HG03439 (cell line): ENCODE measurements around the gene TPRG1.
A peak's percentile ranks its signal among the peaks of the same experiment; 100 is the strongest.

Experiments
- ATAC-seq: cut with Tn5 transposase; IDR thresholded peaks from one replicate; pipeline ENCODE4 v1.9.1; 2021; ENCODE audit warnings: mild to moderate bottlenecking, moderate library complexity; ENCODE audit not compliant: unreplicated experiment

TPRG1 gene

DNA sequence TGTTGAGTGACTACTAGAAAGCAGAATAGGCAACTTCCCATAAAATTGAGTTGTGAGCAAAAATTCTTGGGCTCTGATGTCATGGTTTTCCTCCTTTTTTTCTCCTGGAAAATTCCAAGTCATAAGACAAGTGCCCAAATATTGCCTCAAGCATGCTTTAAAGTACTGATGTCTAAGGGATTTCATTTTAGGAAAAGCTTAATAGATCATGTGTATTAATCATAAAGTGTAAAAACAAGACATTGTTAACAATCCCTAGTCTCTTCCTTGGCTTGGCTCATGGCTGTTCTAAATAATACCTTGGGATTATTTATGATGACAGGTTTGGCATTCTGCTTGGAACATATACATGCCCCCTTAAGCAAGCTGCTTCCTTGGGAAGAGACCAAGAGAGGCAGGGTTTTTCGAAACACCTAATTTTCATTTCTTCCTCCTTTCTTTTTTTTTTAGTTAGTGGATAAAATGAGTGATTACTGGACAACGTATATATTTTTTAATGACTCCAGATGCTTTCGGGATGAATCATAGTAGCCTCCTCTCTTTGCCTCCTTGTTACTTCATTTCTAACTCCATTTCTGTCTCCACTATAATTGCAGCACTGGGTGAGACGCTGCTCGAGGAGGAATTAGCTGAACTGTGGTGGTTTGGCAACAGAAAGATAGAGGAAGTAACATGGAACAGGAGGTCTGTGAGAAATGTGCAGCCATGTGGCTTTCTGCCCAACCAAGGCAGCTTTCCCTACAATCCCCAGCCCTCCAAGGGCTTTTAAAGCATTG lies 104.9 kb downstream of the TPRG1 start:
- ATAC-seq: no peak

GRCh38 chr3:189277711-189278110 lies 105.9 kb downstream of the TPRG1 start:
- no peak for ATAC-seq

GRCh38 chr3:189278221-189278620 lies 106.5 kb downstream of the TPRG1 start:
- no peak for ATAC-seq

DNA sequence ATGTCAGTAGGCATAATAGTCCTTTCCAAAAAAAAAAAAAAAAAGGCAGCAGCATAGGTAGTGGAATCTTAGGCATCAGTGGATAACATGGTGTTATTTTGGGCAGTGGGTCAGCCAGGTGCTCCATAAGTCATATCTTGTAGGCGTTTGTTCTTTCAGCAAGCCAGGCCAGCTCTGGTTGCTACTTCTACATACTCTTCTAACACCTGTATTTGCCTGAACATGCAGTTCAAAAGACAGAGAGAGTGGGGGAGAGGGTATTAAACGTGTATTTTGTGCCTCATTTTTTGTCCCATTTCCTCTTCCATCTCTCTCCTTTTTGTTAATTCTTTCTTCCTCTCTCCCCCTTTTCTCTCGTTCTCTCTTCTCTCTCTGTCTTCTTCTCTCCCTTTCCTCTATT lies 110.4 kb downstream of the TPRG1 start:
- no peak for ATAC-seq

DNA sequence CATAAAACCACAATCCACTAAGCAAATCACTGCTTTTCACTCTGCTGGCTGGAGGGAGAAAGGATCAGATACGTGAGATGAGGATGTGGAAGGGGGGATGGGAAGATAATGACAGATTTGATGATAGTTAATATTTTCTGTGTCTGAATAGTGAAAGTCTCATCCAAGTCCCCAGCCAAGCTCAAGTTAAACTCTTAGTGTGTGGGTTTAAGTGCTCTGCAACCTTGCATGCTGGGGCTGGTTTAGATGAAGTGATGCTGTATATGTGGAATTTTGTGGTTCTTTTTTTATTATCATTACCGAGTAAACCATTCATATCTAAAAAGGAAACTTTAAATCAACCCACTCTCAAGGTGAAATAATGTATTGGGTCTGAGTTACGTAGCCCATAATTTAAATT lies 111.0 kb downstream of the TPRG1 start:
- no peak for ATAC-seq

DNA sequence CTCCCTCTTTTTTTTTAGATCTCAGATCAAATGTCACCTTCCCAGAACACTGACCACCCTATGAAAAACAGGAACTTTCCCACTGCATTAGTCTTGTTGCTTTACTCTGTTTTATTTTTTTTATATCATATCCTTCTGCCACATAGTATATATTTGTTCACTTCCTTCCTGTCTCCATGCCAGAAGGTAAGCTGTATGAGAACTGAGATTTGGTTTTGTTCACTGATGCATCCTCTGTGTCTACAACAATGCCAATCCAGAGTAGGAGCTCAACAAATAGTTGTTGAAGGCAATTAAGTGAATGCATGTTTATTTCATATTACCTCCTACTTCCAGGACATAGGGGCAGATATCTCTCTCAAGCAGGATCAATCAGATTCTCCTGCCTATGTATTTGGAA lies 114.4 kb downstream of the TPRG1 start:
- ATAC-seq: no peak

GRCh38 chr3:189286916-189287315 lies 115.1 kb downstream of the TPRG1 start:
- ATAC-seq: no peak

- ATAC-seq: peak; percentile 98
Observed at GRCh38 chr3:189288348-189289235, 116.8 kb downstream of the TPRG1 start.

DNA sequence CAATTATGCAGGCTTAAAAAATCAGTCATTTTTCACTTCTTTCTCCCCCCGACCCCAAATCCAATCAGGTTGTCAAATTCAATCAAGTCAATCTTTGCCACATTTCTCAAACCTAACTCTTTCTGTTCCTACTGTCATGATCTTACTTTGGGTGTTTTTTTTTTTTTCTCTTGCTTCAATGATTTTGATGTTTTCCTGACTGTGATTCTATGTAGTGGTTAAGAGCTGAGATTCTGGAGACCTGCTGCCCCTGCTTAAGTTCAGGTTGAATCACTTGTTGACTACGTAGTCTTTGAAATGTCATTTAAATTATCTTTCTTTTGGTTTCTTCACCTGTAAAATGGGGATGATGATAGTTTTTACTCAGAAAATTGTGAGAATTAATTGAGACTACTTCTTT lies 117.5 kb downstream of the TPRG1 start:
- ATAC-seq: no peak

DNA sequence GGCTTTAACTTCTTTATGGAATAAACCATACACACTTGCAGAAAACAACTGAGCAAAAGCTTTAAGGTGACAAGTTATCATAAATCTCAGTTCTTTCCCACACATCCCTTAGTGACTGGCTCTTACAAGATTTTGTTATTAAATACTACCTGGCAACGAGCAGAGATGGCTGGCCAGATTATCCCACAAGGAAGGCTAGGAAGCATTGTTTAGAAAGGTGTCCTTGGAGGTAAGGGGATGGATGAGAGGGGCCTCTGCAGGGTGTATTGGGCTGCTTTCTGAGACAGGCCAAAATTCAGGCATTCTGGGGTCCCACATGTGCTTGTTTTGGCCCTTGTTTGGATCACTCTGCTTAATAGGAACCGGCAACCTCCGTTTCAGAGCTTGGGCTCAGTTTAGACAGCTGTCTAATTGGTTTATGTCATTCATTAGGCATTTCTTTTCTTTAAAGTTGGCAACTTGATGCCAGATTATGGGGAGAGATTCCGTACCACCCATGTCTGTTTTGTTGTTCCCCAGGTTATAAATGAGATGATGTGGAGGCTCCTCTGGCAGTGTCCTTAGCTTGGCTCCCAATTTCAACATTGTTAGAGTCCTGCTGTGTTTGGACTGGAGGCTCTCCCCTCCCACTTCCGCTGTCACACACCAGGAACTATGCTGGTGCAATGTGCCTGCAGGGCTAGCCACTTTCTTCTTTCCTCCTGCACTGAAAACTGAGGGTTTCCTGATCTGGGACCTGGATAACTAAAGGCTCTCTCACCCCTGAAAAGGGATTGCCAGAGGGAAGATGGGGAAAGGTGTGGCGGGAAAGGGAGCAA lies 121.1 kb downstream of the TPRG1 start:
- no peak for ATAC-seq

DNA sequence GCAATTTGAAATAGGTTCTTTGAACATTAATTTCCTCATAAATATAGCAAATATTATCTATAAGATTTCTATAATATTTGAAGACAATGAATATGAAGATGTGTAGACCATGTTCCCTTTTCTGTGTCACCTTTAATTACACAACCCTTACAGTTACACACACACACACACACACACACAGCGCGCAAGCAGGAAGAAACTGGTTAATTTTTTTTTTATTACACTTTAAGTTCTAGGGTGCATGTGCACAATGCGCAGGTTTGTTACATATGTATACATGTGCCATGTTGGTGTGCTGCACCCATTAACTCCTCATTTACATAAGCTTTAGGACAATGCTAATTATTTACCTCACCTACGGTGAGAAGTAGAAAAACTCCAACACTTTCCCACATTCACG lies 122.9 kb downstream of the TPRG1 start:
- ATAC-seq: no peak

DNA sequence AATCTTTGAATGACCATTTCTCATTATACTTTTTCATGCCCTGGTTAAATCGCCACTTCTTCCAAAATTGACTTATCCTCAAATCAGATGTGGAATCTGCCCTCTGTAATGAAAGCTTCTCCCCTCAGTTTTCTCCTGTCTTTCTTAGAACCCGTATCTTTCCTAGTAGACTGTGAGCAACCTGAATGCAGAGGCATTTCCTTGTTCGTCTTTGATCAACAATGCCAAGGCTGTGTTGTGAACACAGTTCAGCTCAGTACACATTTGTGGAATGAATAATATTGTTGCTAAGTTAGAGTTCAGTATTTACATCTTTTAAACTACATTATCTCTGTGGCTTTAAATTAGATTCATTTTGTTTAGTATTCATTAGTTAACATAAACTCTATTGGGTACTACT lies 123.3 kb downstream of the TPRG1 start:
- no peak for ATAC-seq

DNA sequence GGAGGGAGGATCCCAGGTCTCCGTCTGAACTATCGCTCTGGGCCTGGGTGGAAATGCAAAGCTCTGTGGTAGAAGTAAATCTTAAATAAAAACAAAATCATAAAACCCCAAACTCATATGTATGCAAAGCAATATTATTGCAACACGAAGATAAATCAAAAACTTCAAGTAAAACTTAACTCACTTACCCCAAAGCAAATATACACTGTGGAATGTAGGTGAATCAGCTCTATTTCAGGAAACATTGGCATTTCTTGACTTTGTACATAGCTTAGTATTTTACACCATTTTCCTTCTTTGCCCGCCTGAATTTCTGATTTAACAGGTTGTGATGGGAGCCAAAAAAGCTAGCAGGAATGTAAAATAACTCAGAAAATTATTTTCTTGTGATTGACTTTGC lies 126.2 kb downstream of the TPRG1 start:
- no peak for ATAC-seq

DNA sequence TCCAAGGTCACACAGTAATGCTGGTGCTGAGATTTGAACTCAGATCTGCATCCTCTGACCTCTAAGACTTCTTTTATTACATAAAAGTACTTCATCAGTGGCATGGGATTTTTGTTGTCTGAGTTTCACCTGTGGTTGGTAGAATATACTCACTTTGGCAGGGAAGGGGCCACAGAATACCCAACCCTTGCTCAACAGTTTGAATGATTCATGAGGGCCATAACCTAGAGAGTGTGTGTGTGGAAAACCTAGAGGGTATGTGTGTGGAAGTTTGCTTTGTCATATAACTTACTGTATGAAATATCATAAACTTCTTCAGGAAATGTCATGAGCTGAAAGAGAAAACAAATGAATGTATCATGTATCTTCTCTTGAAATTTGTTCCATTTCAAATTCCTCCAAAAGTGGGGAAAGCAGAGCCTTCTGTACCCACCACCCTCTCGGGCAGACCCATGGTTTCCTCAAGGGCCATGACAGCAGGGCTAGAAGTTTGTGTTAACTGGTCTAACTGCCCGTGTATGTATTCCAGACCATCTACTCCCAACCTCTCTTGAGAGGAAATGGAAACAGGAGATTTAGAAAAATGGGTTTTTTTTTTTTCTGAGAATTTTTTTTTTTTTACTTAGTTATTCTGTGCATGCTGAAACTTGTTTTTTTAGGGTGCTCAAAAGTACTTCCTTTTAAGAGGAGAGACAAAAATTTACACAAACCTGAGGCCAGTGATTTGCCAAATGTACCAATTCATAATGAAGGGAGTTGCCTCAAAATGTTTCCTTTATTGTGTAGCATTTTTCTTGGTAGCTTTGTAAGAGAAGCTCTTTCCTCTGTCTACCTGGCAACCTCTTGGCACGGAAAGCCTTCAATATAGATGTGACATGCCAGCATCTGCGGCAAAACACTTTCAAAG lies 127.0 kb downstream of the TPRG1 start:
- no peak for ATAC-seq

GRCh38 chr3:189300345-189300744 lies 128.6 kb downstream of the TPRG1 start:
- no peak for ATAC-seq

GRCh38 chr3:189301479-189301878 lies 129.7 kb downstream of the TPRG1 start:
- no peak for ATAC-seq

- no peak for ATAC-seq
Observed at GRCh38 chr3:189303584-189303983, 131.8 kb downstream of the TPRG1 start.

DNA sequence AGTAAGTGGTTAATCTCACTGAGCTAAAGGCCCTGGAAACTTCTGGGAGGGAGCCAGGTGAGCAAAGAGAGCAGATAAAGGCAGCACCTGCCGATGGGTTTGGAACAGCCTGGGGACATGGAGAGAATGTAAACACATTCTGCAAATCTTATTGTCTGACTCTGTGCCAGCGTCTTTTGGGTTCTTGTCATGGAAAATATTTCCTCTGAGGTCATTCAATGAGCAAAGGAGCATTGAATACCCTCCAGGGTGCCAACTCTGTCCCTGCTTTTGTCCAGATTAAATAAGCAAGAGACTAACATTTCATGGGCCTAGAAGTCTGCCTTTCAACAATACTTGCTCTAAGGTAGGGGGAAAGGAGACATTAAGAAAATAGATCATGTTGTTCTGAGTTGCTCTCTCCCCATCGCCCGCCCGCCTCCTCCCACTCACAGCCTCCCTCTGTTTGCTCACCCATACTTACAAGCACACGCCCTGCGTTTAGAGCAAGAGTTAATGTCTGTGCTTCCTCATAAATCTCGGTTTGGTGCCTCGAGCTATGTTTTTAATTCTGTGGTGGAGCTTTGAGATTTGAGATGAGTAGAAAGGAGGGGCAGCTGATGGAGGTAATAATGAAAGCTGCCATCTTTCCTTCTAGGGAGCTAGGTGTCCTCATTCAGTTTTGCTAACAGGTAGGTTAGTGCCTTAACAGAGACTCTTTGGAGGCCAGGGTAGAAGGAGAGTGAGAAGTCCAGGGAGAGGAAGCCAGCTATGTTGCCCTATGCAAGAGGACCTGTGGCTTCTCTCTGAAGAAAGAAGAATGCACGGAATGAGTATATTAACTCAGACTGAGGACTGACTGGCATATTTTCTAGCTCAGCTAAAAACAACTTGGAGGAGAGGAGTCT lies 132.9 kb downstream of the TPRG1 start:
- ATAC-seq: no peak

GRCh38 chr3:189305412-189305811 lies 133.6 kb downstream of the TPRG1 start:
- ATAC-seq: no peak
